HG02970 (cell line): ENCODE data around the gene TRUB2.

ENCODE experiments used
- ATAC-seq: cut with Tn5 transposase; IDR thresholded peaks from one replicate; pipeline ENCODE4 v1.9.1; 2021; ENCODE audit warnings: mild to moderate bottlenecking, moderate library complexity, moderate number of reproducible peaks; ENCODE audit not compliant: unreplicated experiment, low FRiP score

The TRUB2 gene

DNA sequence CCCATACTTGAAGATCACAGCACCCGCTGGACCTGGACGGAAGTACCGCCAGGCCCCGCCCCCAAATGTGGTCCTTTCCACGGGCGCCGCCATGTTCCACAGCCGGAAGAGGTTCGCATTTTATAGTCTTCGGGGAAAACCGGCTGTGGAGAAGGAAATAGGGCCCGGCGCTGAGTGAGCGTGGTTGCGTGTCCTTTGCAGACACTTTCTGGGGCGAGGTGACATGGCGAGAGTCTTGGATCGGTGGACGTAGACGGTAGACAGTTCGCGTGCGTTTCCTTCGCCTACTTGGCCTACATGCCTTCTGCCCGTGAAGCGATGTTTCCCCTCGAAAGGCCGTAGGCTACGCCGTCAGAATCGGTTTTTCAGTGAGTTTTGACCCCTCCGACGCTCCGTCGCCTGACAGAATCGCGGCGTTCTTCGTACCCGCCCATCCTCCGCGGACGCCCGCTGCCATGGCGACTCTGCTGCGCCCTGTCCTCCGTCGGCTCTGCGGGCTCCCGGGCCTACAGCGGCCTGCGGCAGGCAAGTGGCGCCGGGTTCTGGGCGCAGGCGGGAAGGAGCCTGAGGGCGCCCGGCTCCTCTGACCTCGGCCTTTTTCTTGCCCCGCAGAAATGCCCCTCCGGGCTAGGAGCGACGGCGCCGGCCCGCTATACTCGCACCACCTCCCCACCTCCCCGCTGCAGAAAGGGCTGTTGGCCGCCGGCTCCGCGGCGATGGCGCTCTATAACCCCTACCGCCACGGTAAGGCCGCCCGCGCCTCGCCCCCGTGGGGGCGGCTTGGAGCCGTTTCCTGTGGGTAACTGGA lies at the start of gene TRUB2, which contains the start of gene COQ4:
Gene TRUB2 (minus strand): TSS at position 44 of the 808 bp plus-strand sequence. CDS start 39 bp downstream, at position 5.
Gene COQ4 (plus strand): TSS at position 436 of the 808 bp plus-strand sequence. CDS start 20 bp downstream, at position 456.
- peak; percentile 80 for ATAC-seq

- ATAC-seq: no peak
These were observed 49.4 kb upstream of the TRUB2 start for GRCh38 chr9:128371630-128372117.

DNA sequence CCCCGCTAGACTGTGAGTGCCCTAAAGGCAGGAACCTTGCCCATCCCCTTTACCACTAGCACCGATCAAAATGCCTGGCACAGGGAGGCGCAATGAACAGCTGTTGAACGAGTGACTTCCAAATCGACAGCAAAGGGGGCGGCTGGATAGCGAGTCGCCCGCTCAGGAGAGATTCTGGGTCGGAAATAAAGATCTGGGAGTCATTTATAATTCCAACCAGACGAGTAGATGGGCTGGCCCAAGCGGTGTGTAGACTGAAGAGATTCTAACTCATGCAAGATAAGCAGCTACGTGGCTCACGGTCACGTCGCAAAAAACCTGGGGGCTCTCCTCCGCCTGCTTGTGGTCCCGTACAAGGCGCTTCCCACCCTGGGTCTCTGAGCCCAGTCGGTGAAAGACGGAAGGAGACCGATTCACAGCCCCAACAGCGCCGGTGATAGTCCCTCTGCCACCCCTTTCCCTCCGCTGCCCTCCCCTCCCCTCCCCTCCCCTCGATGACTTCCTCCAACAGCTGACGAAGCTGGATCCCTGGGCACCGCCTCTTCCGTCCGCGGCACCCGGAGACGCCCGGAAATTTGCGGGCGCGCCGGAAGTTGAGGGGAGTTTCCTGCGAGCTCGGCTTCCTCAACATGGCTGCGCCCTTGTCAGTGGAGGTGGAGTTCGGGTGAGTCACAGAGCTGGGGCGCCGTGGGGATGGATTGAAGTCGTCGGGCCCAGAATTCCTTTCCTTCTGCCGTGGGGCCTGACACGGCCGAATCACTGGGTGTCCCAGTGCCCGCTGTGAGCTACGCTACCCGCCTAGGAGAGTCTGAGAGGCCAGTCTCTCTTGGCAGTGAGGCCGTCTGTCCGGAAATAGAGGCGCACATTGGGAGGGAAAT lies 48.7 kb upstream of the TRUB2 start, which contains the start of gene URM1:
Gene URM1 (plus strand): TSS at position 623 of the 878 bp plus-strand sequence. CDS start 7 bp downstream, at position 630.
- peak; percentile 81 for ATAC-seq

GRCh38 chr9:128370367-128370751 lies 48.1 kb upstream of the TRUB2 start:
- ATAC-seq: no peak

- no peak for ATAC-seq
These were observed 46.9 kb upstream of the TRUB2 start for GRCh38 chr9:128369024-128369706.

GRCh38 chr9:128365525-128365924 lies 43.3 kb upstream of the TRUB2 start:
- ATAC-seq: no peak

- ATAC-seq: no peak
These were observed 40.5 kb upstream of the TRUB2 start for GRCh38 chr9:128362774-128363173.

DNA sequence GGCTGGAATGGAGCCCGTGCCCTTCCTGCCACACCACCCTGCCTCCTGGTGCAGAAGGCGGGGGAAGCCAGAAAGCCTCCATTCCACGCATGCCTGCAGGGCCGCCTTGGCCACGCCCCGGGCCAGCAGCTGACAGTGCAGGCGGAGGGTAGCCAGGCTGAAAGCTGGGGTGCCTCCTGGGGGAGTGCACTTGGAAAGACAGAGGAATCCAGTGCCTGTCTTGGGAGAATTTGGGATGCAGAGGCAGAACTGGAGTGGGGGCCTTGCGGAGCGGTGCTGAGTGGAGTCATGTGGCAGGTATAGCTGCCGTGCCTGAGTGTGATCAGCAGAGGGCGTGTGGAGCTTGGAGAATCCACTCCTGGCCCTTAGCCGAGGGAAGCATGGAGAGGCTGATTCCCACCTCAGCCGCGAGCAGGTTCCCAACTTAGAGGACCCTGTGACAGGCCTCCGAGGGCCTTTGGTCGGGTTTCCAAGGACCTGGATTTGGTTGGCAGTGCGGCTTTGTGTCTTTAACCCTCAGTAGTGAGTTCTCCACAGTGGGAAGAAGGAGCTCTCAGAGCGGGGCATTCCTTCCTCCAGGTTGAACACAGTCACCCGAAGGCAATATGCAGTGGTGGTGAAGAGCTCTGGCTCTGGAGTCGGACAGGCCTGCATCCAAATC lies 39.9 kb upstream of the TRUB2 start:
- ATAC-seq: peak; percentile 54

DNA sequence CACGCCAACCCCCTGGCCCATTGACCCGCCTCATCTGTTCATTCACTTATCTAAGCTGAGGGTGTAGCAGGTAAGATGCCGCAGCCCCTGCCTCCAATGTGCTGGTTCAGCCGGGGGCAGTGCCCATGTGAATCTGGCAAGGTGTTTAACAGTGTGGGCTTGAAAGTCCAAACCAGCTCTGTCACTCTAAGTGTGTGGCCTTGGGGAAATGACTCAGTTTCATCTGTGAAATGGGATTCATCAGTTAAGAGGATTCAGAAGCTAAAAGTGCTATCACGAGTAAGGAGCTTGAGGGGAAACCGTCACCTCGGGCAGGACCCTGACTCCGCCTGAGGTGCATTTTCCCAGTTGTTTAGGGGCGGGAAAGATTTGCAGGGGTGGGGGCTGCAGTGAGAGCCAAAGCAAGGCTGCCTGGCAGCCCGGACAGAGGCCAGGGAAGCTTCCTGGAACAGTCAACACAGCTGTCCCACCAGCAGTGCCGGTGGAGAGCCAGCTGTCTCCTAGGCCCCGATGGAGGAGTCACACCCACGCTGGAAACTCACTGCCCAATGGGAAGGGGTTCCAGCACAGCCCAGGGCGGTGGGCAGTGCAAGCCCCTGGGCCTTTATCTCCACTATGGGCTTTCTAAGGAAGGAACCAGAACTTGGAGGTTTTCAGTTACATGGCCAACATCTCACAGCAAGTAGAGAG lies 39.2 kb upstream of the TRUB2 start:
- no peak for ATAC-seq

DNA sequence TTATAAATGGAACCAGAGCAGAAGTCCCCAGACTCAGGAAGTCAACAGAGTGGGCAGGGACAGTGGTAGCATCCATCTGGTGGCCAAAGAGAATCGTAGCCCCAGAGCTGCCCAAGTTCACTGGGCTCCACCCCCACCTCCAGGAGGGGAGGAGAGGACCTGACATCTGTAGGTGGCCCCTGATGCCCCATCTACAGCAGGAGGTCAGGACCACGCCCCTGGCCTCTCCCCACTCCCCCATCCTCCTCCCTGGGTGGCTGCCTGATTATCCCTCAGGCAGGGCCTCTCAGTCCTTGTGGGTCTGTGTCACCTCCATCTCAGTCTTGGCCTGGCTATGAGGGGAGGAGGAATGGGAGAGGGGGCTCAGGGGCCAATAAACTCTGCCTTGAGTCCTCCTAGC lies 38.6 kb upstream of the TRUB2 start:
- no peak for ATAC-seq

- ATAC-seq: no peak
These were observed 36.6 kb upstream of the TRUB2 start for GRCh38 chr9:128358861-128359260.

DNA sequence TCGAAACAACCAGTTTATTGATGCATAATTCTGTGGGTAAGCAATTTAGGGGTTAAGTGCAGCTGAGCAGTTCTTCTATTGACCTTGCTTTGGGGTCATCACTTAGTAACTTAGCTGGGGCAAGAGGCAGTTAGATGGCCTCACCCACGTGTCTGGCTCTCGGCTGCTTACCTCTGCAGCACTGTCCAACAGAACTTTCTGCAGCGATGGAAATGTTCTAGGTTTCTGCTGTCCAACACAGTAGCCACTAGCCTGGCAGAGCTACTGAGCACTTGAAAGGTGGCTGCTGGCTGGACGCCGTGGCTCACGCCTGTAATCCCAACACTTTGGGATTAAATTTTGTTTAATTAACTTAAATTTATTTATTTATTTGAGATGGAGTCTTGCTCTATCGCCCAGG lies 35.8 kb upstream of the TRUB2 start:
- ATAC-seq: no peak

DNA sequence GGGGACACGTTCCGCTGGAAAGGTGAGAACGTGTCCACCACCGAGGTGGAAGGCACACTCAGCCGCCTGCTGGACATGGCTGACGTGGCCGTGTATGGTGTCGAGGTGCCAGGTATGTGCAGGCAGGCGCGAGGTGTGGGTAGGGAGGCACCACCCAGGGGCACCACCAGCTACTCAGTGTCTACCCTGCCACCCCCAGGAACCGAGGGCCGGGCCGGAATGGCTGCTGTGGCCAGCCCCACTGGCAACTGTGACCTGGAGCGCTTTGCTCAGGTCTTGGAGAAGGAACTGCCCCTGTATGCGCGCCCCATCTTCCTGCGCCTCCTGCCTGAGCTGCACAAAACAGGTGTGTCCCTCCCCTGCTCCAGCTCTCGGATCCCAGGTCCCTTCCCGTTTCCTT lies 33.2 kb upstream of the TRUB2 start:
- ATAC-seq: no peak

DNA sequence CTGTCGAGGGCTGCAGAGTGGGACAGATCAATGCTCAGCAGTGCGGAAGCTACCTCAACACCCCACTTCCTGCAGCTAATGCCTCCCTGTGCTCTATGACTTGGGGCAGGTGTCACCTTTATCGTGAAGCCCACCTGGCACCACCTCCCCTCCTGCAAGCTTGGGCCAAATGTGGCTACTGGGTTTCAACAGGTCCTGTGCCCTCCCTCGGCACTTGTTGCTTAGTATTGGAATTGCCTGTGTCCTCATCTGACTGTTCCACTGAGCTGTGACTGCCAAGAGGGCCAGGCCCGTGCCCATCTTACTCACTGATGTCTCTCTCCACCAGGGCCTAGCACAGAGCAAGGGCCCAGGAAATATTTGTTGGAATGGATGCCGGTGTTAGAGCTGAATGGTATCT lies 27.5 kb upstream of the TRUB2 start:
- no peak for ATAC-seq

- no peak for ATAC-seq
These were observed 26.9 kb upstream of the TRUB2 start for GRCh38 chr9:128349125-128349524.

DNA sequence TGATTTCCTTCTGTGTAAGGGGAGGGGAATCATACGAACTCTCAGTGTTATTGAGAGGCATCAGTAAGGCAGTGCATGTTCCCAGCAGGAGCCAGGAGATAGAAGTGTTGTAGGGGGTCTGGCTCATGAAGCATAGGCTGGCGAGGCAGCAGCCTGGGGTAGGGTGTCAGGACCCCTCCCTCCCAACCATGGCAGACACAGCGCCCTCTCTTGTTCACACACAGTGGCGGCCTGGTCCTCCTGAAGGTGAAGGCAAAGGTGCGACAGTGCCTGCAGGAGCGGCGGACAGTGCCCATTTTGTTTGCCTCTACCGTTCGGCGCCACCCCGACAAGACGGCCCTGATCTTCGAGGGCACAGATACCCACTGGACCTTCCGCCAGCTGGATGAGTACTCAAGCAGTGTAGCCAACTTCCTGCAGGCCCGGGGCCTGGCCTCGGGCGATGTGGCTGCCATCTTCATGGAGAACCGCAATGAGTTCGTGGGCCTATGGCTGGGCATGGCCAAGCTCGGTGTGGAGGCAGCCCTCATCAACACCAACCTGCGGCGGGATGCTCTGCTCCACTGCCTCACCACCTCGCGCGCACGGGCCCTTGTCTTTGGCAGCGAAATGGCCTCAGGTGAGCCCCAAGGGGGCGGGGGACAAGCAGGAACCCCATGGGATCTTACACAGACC lies 22.8 kb upstream of the TRUB2 start:
- ATAC-seq: no peak

GRCh38 chr9:128343855-128344254 lies 21.6 kb upstream of the TRUB2 start:
- no peak for ATAC-seq

DNA sequence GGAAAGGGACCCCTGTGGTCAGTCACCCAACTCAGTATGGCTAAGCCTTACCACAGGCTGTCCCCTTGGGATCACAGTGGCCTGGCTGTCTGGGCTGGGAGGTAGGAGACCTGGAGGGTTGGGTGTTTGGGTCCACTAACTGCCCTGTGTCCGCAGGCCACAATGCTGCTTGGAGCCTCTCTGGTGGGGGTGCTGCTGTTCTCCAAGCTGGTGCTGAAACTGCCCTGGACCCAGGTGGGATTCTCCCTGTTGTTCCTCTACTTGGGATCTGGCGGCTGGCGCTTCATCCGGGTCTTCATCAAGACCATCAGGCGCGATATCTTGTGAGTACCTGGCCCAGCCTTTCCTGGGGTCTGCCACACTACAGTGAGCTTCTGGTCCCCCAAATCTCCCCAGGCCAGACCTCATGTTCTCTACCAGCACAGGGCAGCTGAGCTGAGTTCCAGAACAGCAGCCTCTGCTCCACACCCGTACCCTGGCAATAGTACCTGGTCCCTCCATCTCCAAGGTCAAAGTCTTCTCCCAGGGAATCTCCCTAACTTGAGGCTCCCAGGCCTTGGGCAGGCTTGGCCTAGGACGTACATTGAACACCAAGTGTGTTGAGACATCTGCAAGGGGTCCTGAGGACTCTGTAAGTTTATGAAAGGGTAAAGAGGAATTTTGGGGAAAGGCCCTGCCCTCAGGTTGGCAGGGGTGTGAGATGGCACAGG lies 20.9 kb upstream of the TRUB2 start:
- ATAC-seq: no peak
